Prostate gland (tissue), 2 donors: Measurements from ENCODE around the gene C22orf23.

Experiments
- POLR2A ChIP-seq: fragments of 450-650 bp; IDR thresholded peaks from one replicate; pipeline ENCODE4 v1.6.1; 2016; ENCODE audit warnings: antibody characterized with exemption, mild to moderate bottlenecking
- POLR2AphosphoS5 ChIP-seq: sonication (generic); formaldehyde crosslinking; IDR thresholded peaks from one replicate; pipeline ENCODE4 v1.6.1; 2017; ENCODE audit warnings: antibody characterized with exemption
- TF ChIP-seq, protein P1 (sequence below), 4 experiments: fragments of 200-600 bp in 2 of 4; fragments of 450-650 bp in 2 of 4; sonication (generic) in 2 of 4; IDR thresholded peaks; 1 replicate in 3 of 4; 2 replicates in 1 of 4; pipeline ENCODE4 v1.5.1; 2016 to 2019; ENCODE audit warnings: antibody characterized with exemption in 4 of 4, mild to moderate bottlenecking in 2 of 4, moderate library complexity in 2 of 4

DNA sequence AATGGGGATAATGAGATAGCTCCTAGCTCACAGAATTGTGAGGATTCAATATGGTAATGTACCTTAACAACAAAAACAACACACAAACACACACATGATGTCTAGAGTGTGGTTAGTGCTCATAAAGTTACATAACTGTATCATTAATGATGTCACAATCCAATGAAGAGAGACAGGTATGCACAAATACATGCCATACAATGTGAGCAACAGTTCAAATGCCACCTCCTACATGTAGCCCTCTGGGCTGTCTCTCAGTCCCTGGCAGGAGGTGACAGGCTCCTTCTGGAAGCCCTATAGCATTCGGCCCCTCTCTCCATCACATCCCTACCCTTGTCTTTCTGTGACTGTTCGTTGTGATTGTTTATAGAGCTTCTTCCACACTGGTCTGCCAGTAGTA is 55.6 kb downstream of the C22orf23 start:
- TF ChIP-seq, protein P1, sequence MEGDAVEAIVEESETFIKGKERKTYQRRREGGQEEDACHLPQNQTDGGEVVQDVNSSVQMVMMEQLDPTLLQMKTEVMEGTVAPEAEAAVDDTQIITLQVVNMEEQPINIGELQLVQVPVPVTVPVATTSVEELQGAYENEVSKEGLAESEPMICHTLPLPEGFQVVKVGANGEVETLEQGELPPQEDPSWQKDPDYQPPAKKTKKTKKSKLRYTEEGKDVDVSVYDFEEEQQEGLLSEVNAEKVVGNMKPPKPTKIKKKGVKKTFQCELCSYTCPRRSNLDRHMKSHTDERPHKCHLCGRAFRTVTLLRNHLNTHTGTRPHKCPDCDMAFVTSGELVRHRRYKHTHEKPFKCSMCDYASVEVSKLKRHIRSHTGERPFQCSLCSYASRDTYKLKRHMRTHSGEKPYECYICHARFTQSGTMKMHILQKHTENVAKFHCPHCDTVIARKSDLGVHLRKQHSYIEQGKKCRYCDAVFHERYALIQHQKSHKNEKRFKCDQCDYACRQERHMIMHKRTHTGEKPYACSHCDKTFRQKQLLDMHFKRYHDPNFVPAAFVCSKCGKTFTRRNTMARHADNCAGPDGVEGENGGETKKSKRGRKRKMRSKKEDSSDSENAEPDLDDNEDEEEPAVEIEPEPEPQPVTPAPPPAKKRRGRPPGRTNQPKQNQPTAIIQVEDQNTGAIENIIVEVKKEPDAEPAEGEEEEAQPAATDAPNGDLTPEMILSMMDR (IDR thresholded peaks at IDR 0.05): no peak
- TF ChIP-seq POLR2A (no peak), POLR2AphosphoS5 (no peak)
